ENCODE results near the gene EHF. TPM values are rescaled to one million over a fixed set of nuclear protein-coding genes. Genes with fewer than 3 reads are reported as not detected.
A peak's percentile ranks its signal among the peaks of the same experiment; 100 is the strongest.

Gene EHF
- total and polyA plus RNA-seq, 8 donors = 15.5 to 142 (median 44.4) TPM

DNA sequence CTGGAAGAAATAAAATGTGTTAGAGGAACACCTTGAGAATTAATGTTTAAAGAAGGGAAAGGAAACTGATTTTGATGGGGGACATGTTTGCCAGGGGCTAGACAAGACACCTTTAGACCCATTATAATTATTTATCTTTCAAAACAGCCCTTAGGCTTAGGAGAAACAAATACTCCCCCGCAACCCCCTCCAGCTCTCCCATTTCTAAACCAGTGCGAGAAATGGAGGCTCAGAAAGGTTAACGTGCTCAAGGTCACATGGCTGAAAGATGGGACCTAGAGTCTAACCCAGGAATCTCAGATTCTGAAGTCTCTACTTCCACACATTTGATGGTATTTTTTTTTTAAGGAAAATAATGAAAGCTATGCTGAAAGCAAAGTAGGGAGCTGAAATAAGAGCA, 18.0 kb downstream of the EHF start:
- H3K4me3 ChIP-seq = no peak overlapping the region
- H3K36me3 ChIP-seq = no peaks in the 10 kb centered on the region
- TF ChIP-seq POLR2AphosphoS5 (IDR thresholded peaks at IDR 0.05) = no peak
- no peak for TF ChIP-seq EP300 (IDR thresholded peaks at IDR 0.05)
- TF ChIP-seq POLR2A (IDR thresholded peaks at IDR 0.05) = no peak
- no peaks in the 10 kb centered on the region for H3K27me3 ChIP-seq
- peak overlapping the region; percentile 25 to 86 (median 85) for H3K27ac ChIP-seq
- H3K4me1 ChIP-seq = peaks cover 42 to 87% (median 77%) of the 10 kb centered on the region in 4 donors
- H3K9me3 ChIP-seq = no peaks in the 10 kb centered on the region
- DNase-seq = no peak
- intact Hi-C loops (cut with DNase I; ENCODE audit: low total_unique reads) = no loop called here
- WGBS, 5 donors = 50 to 58% (median 52%) methylated on average over 3 of the region's 3 CpGs

DNA sequence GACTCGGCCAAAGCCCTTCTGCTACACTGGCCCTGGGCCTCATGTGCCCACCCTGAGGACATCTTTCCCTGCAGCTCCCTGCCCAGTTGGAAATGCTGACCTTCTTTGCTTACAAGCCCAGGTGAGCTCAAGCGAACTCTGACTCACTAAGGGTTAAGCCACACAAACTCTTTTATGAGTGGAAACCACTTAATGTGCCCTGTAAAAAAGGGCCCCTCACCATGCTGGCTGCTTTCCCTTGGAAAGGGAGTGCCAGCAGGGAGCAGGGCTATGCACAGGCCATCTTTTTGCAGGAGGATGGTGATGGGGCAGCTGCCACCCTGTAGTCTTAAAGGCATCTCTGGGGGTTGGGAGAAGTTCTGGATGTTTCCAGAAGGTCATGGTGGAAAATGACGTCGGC, 18.7 kb downstream of the EHF start:
- Histone ChIP-seq H3K4me1 (peaks cover 37 to 84% (median 78%) of the 10 kb centered on the region in 4 donors), H3K4me3 (peak overlapping the region in 1 of 4 donors; percentile 30), H3K36me3 (peaks cover 0 to 5% (median 0%) of the 10 kb centered on the region in 4 donors), H3K27ac (peak overlapping the region; percentile 67 to 86 (median 85)), H3K9me3 (no peaks in the 10 kb centered on the region), H3K27me3 (no peaks in the 10 kb centered on the region)
- no peak for TF ChIP-seq EP300 (IDR thresholded peaks at IDR 0.05)
- TF ChIP-seq, protein P1, sequence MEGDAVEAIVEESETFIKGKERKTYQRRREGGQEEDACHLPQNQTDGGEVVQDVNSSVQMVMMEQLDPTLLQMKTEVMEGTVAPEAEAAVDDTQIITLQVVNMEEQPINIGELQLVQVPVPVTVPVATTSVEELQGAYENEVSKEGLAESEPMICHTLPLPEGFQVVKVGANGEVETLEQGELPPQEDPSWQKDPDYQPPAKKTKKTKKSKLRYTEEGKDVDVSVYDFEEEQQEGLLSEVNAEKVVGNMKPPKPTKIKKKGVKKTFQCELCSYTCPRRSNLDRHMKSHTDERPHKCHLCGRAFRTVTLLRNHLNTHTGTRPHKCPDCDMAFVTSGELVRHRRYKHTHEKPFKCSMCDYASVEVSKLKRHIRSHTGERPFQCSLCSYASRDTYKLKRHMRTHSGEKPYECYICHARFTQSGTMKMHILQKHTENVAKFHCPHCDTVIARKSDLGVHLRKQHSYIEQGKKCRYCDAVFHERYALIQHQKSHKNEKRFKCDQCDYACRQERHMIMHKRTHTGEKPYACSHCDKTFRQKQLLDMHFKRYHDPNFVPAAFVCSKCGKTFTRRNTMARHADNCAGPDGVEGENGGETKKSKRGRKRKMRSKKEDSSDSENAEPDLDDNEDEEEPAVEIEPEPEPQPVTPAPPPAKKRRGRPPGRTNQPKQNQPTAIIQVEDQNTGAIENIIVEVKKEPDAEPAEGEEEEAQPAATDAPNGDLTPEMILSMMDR (IDR thresholded peaks at IDR 0.05) = no peak
- TF ChIP-seq POLR2A (IDR thresholded peaks at IDR 0.05) = no peak
- no peak for TF ChIP-seq POLR2AphosphoS5 (IDR thresholded peaks at IDR 0.05)
- WGBS, 5 donors = 32 to 56% (median 45%) methylated on average over 3 to 4 of the region's 4 CpGs
- intact Hi-C loops (cut with DNase I; ENCODE audit: low total_unique reads) = no loop called here
- DNase-seq = no peak

DNA sequence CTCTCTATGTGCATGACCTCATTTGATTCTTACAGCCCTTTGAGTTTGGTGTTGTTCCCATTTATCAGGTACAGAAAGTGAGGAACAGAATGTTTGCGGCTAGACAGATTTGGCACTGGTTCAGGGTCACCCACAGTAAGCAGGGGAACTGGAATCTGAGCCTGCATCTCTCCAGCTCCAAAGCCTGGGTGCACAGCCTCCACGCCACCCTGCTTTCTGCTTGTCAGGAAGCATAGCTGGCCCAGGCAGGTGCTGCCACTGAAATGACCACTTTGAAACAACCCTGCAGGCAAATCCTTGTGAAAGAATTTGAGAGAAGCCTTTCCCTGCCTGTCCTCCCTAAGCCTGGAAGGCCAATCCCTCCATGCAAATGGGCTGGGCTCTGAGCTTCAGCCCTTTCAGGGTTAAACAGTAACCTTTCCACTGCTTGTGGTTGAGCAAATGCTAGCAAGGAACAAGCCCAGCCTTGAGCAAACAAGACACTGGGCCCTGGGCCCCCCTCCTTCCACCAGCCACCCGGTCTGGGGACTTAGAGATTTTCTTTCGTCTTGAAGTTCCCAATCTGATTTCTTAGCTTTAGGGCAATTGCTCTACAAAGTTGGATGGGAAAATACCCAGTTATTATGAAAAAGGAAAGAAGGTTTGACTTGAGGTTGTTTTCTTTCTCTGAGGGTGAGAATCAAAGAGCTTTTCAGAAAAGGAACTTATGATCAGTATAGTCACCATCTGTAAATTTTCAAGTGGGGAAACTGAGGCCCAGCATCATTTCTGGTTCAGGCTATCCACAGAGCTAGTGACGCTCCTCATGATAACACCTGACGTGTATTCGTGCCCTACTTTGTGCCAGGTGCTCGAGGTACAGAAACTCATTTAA, 19.4 kb downstream of the EHF start:
- H3K9me3 ChIP-seq = no peaks in the 10 kb centered on the region
- peak overlapping the region in 1 of 4 donors; percentile 30 for H3K4me3 ChIP-seq
- peak; percentile 87 to 93 for DNase-seq
- WGBS, 5 donors = 27 to 48% (median 31%) methylated on average over 8 of the region's 8 CpGs
- intact Hi-C loops (cut with DNase I; ENCODE audit: low total_unique reads) = no loop called here
- TF ChIP-seq EP300 (IDR thresholded peaks at IDR 0.05) (no peak), POLR2AphosphoS5 (IDR thresholded peaks at IDR 0.05) (peak; percentile 13 to 89 (median 58)), POLR2A (IDR thresholded peaks at IDR 0.05) (no peak)
- TF ChIP-seq, protein P1 (IDR thresholded peaks at IDR 0.05) = no peak
- H3K36me3 ChIP-seq = peaks cover 0 to 12% (median 0%) of the 10 kb centered on the region in 4 donors
- H3K4me1 ChIP-seq = peaks cover 39 to 81% (median 73%) of the 10 kb centered on the region in 4 donors
- H3K27me3 ChIP-seq = no peaks in the 10 kb centered on the region
- H3K27ac ChIP-seq = peak overlapping the region; percentile 76 to 87 (median 85)

DNA sequence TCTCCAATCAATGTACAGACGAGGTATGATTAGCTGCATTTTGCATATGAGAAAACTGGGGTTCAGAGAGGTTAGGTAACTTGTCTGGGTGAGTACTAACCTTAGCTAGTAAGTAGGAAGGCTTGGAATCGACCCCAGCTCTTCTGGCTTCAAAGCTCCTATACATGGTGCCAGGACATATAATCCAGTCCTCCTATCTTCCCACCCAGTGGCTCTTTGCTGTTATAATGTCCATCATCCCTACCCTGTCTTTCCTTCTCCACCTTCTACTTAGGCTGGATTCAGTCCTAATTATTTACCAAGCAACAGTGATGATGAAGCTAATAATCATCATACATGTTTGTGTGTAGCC, 20.0 kb downstream of the EHF start:
- DNase-seq = no peak
- Histone ChIP-seq H3K4me3 (peak overlapping the region in 1 of 4 donors; percentile 11), H3K27me3 (no peaks in the 10 kb centered on the region), H3K4me1 (peaks cover 39 to 75% (median 69%) of the 10 kb centered on the region in 4 donors), H3K9me3 (no peaks in the 10 kb centered on the region), H3K27ac (peak overlapping the region; percentile 76 to 86 (median 85)), H3K36me3 (peaks cover 0 to 17% (median 0%) of the 10 kb centered on the region in 4 donors)
- intact Hi-C loops (cut with DNase I; ENCODE audit: low total_unique reads) = no loop called here
- TF ChIP-seq POLR2A (IDR thresholded peaks at IDR 0.05) (no peak), EP300 (IDR thresholded peaks at IDR 0.05) (no peak), POLR2AphosphoS5 (IDR thresholded peaks at IDR 0.05) (no peak)
- TF ChIP-seq, protein P1 (IDR thresholded peaks at IDR 0.05) = no peak
- WGBS, 5 donors = 17 to 54% (median 34%) methylated on average over 2 of the region's 2 CpGs

All from stomach (tissue), 9 donors.